GM10248 (cell line): ENCODE measurements around the gene GPR139.

Experiments used
- CTCF ChIA-PET: fragments of 300-600 bp; sonication (Branson Sonifier 250); formaldehyde crosslinking; extraction: SDS; loops from one replicate; lab custom pipeline; 2021; ENCODE audit warnings: antibody characterized with exemption; lab: Yijun Ruan, JAX
- POLR2A ChIA-PET: fragments of 350-650 bp; sonication (Branson Sonifier 250); formaldehyde crosslinking; extraction: SDS; loops from one replicate; lab custom pipeline; 2020; ENCODE audit warnings: antibody characterized with exemption; lab: Yijun Ruan, JAX
- DNase-seq: peaks from one replicate; pipeline ENCODE4 v3.0.0; 2012; ENCODE audit errors: extremely low spot score
- CTCF ChIP-seq: IDR thresholded peaks from 2 replicates; pipeline ENCODE4 v1.5.1; 2012; ENCODE audit warnings: mild to moderate bottlenecking, low read depth; ENCODE audit errors: extremely low read depth, missing control alignments, control extremely low read depth

GPR139 gene

DNA sequence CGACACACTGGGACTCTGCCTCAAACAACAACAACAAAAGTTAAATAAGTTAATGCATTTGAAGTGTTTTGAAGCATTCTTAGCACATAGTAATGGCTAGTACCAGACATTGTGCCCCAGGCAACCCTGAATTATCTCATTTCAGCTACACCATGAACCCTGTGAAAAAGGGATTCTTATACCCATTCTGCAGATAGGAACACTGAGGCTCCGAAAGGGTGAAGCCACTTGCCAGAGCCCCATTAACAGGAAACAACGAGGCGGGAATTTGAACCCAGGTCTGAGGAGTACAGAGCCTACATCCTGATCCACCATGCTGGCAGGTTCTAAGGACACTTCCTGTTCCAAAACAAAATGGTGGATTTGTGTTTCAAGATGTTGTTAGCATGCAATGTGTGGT, 9.2 kb downstream of the GPR139 start:
- no peak for DNase-seq
- POLR2A ChIA-PET, result no interaction called here
- CTCF ChIA-PET, result interaction anchor here (0.7 to 1.2 kb wide), 2 partner anchors 25 to 157 kb away, joined by 3 read pairs; no protein-coding TSS in a partner anchor
- TF ChIP-seq CTCF, result no peak

DNA sequence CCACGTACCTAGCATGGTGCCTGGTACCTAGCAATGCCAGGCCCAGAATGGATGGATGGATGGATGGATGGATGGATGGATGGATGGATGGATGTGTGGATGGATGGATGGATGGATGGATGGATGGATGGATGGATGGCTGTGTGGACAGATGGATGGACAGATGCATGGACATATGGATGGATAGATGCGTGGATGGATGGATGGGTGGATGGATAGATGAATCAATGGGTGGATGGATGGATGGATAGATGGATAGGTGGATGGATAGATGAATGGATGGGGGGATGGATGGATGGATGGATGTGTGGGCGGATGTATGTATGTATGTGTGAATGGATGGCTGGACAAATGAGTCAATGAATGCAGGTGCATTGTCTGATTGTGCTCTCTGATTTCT, 12.6 kb downstream of the GPR139 start:
- CTCF ChIA-PET, result no interaction called here
- POLR2A ChIA-PET, result no interaction called here
- no peak for TF ChIP-seq CTCF
- no peak for DNase-seq

DNA sequence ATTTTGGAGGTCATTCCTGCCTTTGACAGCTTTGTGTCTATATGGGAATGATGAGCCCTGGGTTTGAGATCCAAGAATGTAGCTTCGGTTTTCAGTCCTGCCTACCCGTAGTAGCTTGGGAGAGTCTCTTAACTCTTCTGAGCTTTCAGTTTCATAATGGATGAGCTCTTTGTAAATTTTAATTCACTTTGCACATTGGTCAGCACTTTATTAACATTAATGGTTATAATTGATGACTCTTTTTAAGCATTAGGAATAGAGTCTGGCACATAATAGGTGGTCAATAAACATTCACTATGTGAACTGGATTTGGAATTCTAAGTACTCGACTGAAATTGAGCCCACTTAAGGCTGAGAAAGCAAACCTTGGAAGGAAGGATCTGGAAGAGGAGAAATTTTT, 17.3 kb downstream of the GPR139 start:
- CTCF ChIA-PET, result no interaction called here
- POLR2A ChIA-PET, result no interaction called here
- TF ChIP-seq CTCF, result no peak
- DNase-seq, result no peak

- DNase-seq, result no peak
- CTCF ChIA-PET, result interaction anchor here (0.9 kb wide), 1 partner anchor 332 kb away, joined by 3 read pairs; no protein-coding TSS in a partner anchor
- POLR2A ChIA-PET, result no interaction called here
- no peak for TF ChIP-seq CTCF
Measured at GRCh38 chr16:20053336-20053735, 20.4 kb downstream of the GPR139 start.

GRCh38 chr16:20051611-20052010, 22.1 kb downstream of the GPR139 start:
- ChIA-PET POLR2A (no interaction called here), CTCF (no interaction called here)
- TF ChIP-seq CTCF, result no peak
- DNase-seq, result no peak

DNA sequence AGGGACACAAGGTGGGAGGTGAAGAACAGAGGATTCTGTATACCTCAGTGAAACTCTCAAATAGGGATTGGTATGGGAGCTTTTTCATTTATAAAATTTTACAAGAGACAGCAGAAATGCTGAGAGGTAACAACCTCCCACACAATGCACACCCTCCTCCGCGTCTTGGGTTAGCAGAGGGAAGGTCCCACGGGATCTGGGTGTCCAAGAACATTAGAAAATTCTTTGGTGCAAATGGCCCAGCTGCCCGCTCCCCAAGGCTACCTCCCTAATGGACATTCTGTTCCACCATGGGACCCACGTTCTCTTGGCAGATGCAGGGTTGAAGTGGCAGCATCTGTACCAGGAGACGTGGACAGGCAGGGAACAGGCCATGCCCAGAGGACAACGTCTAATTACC, 22.5 kb downstream of the GPR139 start:
- ChIA-PET POLR2A (no interaction called here), CTCF (no interaction called here)
- no peak for DNase-seq
- no peak for TF ChIP-seq CTCF

DNA sequence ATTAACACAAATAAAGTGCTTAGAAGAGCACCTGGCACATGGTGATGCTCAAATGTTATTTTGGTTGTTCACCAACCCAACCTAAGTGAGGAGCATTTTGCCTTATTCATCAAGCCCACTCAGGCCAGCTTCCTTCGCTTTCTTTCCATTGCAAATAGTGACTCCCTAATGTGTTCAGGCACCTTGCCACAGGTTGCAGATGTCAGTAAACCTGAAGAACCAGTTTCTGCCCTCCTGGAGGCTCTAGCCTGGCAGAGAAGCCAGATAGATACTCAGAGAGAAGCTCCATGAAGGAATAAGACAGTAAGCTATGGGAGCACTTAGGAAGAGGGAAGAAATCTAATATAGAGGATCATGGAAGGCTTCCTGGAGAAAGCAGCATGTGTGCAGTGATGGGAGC, 23.9 kb downstream of the GPR139 start:
- DNase-seq, result no peak
- no peak for TF ChIP-seq CTCF
- CTCF ChIA-PET, result interaction anchor here (1.5 kb wide), 1 partner anchor 11 kb away, joined by 5 read pairs; no protein-coding TSS in a partner anchor
- POLR2A ChIA-PET, result interaction anchor here (0.6 kb wide), 1 partner anchor 797 kb away, joined by 4 read pairs; no protein-coding TSS in a partner anchor
